Parathyroid adenoma (tissue), 2 donors: ENCODE measurements around the gene PRKN.

Experiments
- H2AFZ ChIP-seq: fragments of 300-600 bp; sonication (generic); one replicate; pipeline ENCODE4 v1.7.0; 2017; ENCODE audit warnings: antibody characterized with exemption, mild to moderate bottlenecking
- H3K27ac ChIP-seq: fragments of 300-600 bp; sonication (generic); one replicate; pipeline ENCODE4 v1.7.0; 2017
- H3K27me3 ChIP-seq: fragments of 300-600 bp; sonication (generic); one replicate; pipeline ENCODE4 v1.7.0; 2017; ENCODE audit warnings: low read length; ENCODE audit not compliant: control insufficient read depth, insufficient read depth
- H3K36me3 ChIP-seq: fragments of 300-600 bp; sonication (generic); one replicate; pipeline ENCODE4 v1.7.0; 2017; ENCODE audit warnings: low read length; ENCODE audit not compliant: control insufficient read depth, insufficient read depth
- H3K4me1 ChIP-seq: fragments of 300-600 bp; sonication (generic); one replicate; pipeline ENCODE4 v1.7.0; 2017; ENCODE audit warnings: control low read depth
- H3K4me2 ChIP-seq: fragments of 300-600 bp; sonication (generic); one replicate; pipeline ENCODE4 v1.7.0; 2017; ENCODE audit warnings: low read length
- H3K4me3 ChIP-seq: fragments of 300-600 bp; sonication (generic); one replicate; pipeline ENCODE4 v1.7.0; 2017; ENCODE audit warnings: low read depth, low read length
- H3K79me2 ChIP-seq: fragments of 300-600 bp; sonication (generic); one replicate; pipeline ENCODE4 v1.7.0; 2017; ENCODE audit warnings: control low read depth
- H3K9ac ChIP-seq: fragments of 300-600 bp; sonication (generic); one replicate; pipeline ENCODE4 v1.7.0; 2017; ENCODE audit warnings: mild to moderate bottlenecking
- H3K9me3 ChIP-seq: fragments of 300-600 bp; sonication (generic); one replicate; pipeline ENCODE4 v1.7.0; 2017; ENCODE audit warnings: low read length; ENCODE audit not compliant: control insufficient read depth
- TF ChIP-seq, protein P1 (sequence below): fragments of 300-600 bp; sonication (generic); IDR thresholded peaks from one replicate; pipeline ENCODE4 v1.7.0; 2017; ENCODE audit warnings: antibody characterized with exemption, mild to moderate bottlenecking
- donor health status: primary hyperparathyroidism.

Gene PRKN

GRCh38 chr6:161639772-161640171, 1087.8 kb downstream of the PRKN start:
- no peaks in the 10 kb centered on the region for H3K79me2 ChIP-seq
- no peaks in the 10 kb centered on the region for H3K9me3 ChIP-seq
- no peaks in the 10 kb centered on the region for H3K27me3 ChIP-seq
- no peak overlapping the region for H3K9ac ChIP-seq
- H3K4me1 ChIP-seq: no peaks in the 10 kb centered on the region
- no peak overlapping the region for H3K4me3 ChIP-seq
- H2AFZ ChIP-seq: no peak overlapping the region
- no peak overlapping the region for H3K4me2 ChIP-seq
- TF ChIP-seq, protein P1, sequence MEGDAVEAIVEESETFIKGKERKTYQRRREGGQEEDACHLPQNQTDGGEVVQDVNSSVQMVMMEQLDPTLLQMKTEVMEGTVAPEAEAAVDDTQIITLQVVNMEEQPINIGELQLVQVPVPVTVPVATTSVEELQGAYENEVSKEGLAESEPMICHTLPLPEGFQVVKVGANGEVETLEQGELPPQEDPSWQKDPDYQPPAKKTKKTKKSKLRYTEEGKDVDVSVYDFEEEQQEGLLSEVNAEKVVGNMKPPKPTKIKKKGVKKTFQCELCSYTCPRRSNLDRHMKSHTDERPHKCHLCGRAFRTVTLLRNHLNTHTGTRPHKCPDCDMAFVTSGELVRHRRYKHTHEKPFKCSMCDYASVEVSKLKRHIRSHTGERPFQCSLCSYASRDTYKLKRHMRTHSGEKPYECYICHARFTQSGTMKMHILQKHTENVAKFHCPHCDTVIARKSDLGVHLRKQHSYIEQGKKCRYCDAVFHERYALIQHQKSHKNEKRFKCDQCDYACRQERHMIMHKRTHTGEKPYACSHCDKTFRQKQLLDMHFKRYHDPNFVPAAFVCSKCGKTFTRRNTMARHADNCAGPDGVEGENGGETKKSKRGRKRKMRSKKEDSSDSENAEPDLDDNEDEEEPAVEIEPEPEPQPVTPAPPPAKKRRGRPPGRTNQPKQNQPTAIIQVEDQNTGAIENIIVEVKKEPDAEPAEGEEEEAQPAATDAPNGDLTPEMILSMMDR: no peak
- no peak overlapping the region for H3K27ac ChIP-seq
- H3K36me3 ChIP-seq: no peaks in the 10 kb centered on the region

DNA sequence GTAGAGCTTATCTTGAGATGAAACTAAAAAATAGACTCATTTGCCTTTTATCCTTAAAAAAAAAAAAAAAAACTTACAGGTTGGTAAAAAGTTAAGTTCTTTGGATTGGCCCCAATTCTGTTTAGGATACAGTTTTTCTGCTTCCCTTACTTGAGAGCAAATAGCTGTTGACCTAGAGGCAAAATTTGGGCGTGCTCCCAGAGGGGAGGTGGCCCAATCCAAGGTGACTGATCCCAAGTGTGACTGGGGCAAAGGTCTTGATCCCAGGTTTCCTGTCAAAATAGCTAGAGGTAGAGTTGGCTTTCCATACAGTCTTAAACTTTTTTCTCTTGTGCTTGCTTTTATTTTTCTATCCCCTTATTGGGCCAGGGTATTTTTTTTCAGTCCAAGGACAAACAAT, 1089.9 kb downstream of the PRKN start:
- Histone ChIP-seq H3K4me1 (no peaks in the 10 kb centered on the region), H3K9me3 (no peaks in the 10 kb centered on the region), H3K79me2 (no peaks in the 10 kb centered on the region), H2AFZ (no peak overlapping the region), H3K4me2 (no peak overlapping the region), H3K36me3 (no peaks in the 10 kb centered on the region), H3K27me3 (no peaks in the 10 kb centered on the region), H3K27ac (no peak overlapping the region), H3K9ac (no peak overlapping the region), H3K4me3 (no peak overlapping the region)
- TF ChIP-seq, protein P1: no peak

DNA sequence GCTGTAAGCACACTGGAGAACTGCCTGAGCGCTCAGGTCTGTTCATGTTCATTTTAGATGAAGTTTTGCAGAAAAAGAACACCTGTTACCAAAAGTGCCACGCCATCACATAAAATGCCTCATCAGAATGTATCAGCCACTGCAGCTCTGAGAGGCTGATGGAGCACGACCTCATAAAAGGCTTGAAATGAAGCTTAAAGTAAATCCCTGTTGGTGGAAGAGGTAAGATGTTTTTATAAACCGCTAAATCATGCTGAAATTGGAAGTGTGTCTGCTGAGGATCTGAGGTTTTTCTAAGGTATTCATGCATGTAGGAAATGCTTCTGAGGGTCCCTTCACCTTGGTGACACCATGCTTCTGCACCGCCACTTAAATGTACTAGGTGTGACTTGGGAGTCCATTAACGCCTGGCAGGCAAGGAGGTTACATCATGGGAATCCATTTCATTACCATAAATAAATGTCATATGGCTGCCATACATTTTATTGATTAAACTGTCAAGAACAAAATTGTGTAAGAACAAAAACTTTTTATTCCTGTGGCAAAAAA, 1090.6 kb downstream of the PRKN start:
- Histone ChIP-seq H3K27ac (no peak overlapping the region), H3K4me1 (no peaks in the 10 kb centered on the region), H3K27me3 (no peaks in the 10 kb centered on the region), H3K9me3 (no peaks in the 10 kb centered on the region), H3K36me3 (no peaks in the 10 kb centered on the region), H3K79me2 (no peaks in the 10 kb centered on the region), H3K4me3 (no peak overlapping the region), H3K4me2 (no peak overlapping the region), H3K9ac (no peak overlapping the region), H2AFZ (no peak overlapping the region)
- TF ChIP-seq, protein P1: no peak

DNA sequence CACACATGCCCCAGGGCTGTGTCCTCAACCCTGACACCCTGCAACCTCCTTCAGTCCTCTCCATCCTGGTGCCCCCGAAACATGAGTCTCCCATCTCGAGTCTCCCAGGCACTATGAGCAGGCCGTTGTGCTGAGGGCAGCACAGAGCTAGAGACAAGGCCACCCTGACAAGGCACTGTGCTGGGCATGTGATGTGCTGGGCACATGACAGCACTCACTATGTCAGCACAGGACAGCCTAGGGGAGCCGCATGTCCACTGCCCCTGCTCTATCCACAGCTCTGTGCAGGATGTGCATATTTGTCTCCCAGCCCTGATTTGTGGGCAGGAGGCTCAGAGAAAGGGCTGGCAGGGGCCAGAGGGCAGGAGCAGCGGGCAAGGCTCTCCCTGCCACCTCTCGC, 1091.6 kb downstream of the PRKN start:
- no peak overlapping the region for H3K9ac ChIP-seq
- H3K4me3 ChIP-seq: no peak overlapping the region
- H3K27me3 ChIP-seq: no peaks in the 10 kb centered on the region
- H3K27ac ChIP-seq: no peak overlapping the region
- H2AFZ ChIP-seq: no peak overlapping the region
- TF ChIP-seq, protein P1: no peak
- no peaks in the 10 kb centered on the region for H3K36me3 ChIP-seq
- no peaks in the 10 kb centered on the region for H3K4me1 ChIP-seq
- no peaks in the 10 kb centered on the region for H3K79me2 ChIP-seq
- no peak overlapping the region for H3K4me2 ChIP-seq
- no peaks in the 10 kb centered on the region for H3K9me3 ChIP-seq

DNA sequence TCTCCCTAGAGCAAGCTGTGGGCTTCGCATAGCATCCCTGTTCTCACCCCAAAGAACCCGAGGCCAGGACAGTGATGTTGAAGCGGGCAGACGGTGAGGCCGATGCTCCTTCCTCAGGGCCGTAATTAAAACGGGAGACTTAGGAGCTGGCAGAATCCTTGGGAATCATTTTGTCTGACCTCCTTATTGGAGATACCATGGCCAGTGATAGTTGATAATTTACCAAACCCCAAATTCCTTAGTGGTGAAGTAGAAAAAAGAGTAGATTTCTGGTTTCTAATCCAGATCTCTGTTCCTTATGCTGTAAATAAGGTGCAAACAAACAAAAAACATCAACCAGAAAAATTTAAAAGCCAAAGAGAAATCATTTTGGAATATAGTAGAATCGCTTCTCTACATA, 1092.7 kb downstream of the PRKN start:
- Histone ChIP-seq H3K4me2 (no peak overlapping the region), H3K27ac (no peak overlapping the region), H3K79me2 (no peaks in the 10 kb centered on the region), H3K4me1 (no peaks in the 10 kb centered on the region), H3K27me3 (no peaks in the 10 kb centered on the region), H3K36me3 (no peaks in the 10 kb centered on the region), H2AFZ (no peak overlapping the region), H3K9me3 (no peaks in the 10 kb centered on the region), H3K9ac (no peak overlapping the region), H3K4me3 (no peak overlapping the region)
- TF ChIP-seq, protein P1: no peak
